Measurements from ENCODE around the gene MRC2. TPM values are rescaled to one million over a fixed set of nuclear protein-coding genes. Genes with fewer than 3 reads are reported as not detected.

Gene MRC2
- total and polyA plus RNA-seq, 2 of the 13 experiments (the other 11 are each of a cell fraction or from before 2014, with no cell fraction given) = not detected

DNA sequence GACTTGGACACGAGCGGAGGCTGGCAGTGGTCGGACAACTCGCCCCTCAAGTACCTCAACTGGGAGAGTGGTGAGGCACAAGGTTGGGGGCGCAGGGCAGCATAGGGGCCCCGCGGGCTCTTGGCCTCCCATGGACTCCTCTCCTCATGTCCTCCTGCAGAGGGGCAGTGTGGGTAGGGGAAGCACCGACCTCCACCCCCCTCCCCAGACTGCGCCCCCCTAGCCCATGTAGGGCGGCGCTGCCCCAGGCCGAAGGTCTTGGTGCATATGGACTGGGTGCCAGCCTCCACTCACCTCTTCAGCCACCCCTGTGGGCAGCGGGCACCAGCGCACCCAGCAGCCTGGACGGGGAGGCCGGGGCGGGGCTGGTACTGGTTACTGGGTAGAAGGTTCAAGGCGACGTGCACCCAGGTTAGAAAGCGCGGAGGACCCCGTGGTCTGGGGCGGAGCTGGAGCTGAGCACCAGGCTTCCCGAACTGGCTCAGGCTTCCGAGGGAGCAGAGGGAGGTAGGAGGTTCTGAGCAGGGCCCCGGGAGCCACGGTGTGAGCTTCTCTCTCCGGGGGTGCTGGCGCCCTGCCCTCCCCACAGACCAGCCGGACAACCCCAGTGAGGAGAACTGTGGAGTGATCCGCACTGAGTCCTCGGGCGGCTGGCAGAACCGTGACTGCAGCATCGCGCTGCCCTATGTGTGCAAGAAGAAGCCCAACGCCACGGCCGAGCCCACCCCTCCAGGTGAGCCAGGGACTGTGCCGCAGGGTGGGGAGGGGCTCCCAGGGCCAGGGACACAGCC lies 39.5 kb downstream of the MRC2 start:
- intact Hi-C loops (cut with micrococcal nuclease; ENCODE audit: unreplicated experiment) (no loop called here), in situ Hi-C loops (cut with HindIII; ENCODE audit: extremely low pct_ligation_motif_present, low pct_unique_long_range_greater_than_20kb) (no loop called here)
- ChIA-PET POLR2A (no interaction called here), CTCF (ENCODE audit: low intra/inter-chr PET ratio, low total read pairs) (no interaction called here)
- H4K20me1 ChIP-seq (ENCODE audit: insufficient read depth, low read length) = no peaks in the 10 kb centered on the region
- DNase-seq (ENCODE audit: low spot score) (no peak), FAIRE-seq (no peak), ATAC-seq (no peak; the same call in 2 of the 3 replicates)
- H3K27ac ChIP-seq (ENCODE audit: extremely low read length, insufficient read depth, low read length) = no peak overlapping the region
- no peaks in the 10 kb centered on the region for H3K79me2 ChIP-seq (ENCODE audit: insufficient read depth, low read length)
- H3K4me1 ChIP-seq (ENCODE audit: insufficient read depth, low read length) = peaks cover 5% of the 10 kb centered on the region; the same call in 1 of the 2 replicates
- TF ChIP-seq ARNT2 (CRISPR knock-in tag; IDR thresholded peaks at IDR 0.05; ENCODE audit: low read depth) (no peak), ZNF335 (CRISPR knock-in tag; IDR thresholded peaks at IDR 0.05) (no peak), ZNF577 (CRISPR knock-in tag; IDR thresholded peaks at IDR 0.05; ENCODE audit: borderline replicate concordance, low read depth) (no peak), HOXA5 (CRISPR knock-in tag; IDR thresholded peaks at IDR 0.05) (no peak), SMARCE1 (IDR thresholded peaks at IDR 0.05; ENCODE audit: borderline replicate concordance) (no peak), KLF9 (CRISPR knock-in tag; IDR thresholded peaks at IDR 0.05; ENCODE audit: low read depth) (no peak), MEF2D (CRISPR knock-in tag; IDR thresholded peaks at IDR 0.05) (no peak)
- TF ChIP-seq, protein P1, sequence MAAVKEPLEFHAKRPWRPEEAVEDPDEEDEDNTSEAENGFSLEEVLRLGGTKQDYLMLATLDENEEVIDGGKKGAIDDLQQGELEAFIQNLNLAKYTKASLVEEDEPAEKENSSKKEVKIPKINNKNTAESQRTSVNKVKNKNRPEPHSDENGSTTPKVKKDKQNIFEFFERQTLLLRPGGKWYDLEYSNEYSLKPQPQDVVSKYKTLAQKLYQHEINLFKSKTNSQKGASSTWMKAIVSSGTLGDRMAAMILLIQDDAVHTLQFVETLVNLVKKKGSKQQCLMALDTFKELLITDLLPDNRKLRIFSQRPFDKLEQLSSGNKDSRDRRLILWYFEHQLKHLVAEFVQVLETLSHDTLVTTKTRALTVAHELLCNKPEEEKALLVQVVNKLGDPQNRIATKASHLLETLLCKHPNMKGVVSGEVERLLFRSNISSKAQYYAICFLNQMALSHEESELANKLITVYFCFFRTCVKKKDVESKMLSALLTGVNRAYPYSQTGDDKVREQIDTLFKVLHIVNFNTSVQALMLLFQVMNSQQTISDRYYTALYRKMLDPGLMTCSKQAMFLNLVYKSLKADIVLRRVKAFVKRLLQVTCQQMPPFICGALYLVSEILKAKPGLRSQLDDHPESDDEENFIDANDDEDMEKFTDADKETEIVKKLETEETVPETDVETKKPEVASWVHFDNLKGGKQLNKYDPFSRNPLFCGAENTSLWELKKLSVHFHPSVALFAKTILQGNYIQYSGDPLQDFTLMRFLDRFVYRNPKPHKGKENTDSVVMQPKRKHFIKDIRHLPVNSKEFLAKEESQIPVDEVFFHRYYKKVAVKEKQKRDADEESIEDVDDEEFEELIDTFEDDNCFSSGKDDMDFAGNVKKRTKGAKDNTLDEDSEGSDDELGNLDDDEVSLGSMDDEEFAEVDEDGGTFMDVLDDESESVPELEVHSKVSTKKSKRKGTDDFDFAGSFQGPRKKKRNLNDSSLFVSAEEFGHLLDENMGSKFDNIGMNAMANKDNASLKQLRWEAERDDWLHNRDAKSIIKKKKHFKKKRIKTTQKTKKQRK (IDR thresholded peaks at IDR 0.05; ENCODE audit: low read length) = no peak
- TF ChIP-seq, protein P2, sequence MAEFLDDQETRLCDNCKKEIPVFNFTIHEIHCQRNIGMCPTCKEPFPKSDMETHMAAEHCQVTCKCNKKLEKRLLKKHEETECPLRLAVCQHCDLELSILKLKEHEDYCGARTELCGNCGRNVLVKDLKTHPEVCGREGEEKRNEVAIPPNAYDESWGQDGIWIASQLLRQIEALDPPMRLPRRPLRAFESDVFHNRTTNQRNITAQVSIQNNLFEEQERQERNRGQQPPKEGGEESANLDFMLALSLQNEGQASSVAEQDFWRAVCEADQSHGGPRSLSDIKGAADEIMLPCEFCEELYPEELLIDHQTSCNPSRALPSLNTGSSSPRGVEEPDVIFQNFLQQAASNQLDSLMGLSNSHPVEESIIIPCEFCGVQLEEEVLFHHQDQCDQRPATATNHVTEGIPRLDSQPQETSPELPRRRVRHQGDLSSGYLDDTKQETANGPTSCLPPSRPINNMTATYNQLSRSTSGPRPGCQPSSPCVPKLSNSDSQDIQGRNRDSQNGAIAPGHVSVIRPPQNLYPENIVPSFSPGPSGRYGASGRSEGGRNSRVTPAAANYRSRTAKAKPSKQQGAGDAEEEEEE (CRISPR knock-in tag; IDR thresholded peaks at IDR 0.05; ENCODE audit: borderline replicate concordance) = no peak
- TF ChIP-seq, protein P3, sequence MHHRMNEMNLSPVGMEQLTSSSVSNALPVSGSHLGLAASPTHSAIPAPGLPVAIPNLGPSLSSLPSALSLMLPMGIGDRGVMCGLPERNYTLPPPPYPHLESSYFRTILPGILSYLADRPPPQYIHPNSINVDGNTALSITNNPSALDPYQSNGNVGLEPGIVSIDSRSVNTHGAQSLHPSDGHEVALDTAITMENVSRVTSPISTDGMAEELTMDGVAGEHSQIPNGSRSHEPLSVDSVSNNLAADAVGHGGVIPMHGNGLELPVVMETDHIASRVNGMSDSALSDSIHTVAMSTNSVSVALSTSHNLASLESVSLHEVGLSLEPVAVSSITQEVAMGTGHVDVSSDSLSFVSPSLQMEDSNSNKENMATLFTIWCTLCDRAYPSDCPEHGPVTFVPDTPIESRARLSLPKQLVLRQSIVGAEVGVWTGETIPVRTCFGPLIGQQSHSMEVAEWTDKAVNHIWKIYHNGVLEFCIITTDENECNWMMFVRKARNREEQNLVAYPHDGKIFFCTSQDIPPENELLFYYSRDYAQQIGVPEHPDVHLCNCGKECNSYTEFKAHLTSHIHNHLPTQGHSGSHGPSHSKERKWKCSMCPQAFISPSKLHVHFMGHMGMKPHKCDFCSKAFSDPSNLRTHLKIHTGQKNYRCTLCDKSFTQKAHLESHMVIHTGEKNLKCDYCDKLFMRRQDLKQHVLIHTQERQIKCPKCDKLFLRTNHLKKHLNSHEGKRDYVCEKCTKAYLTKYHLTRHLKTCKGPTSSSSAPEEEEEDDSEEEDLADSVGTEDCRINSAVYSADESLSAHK (CRISPR knock-in tag; IDR thresholded peaks at IDR 0.05; ENCODE audit: borderline replicate concordance) = no peak
- TF ChIP-seq, protein P4, sequence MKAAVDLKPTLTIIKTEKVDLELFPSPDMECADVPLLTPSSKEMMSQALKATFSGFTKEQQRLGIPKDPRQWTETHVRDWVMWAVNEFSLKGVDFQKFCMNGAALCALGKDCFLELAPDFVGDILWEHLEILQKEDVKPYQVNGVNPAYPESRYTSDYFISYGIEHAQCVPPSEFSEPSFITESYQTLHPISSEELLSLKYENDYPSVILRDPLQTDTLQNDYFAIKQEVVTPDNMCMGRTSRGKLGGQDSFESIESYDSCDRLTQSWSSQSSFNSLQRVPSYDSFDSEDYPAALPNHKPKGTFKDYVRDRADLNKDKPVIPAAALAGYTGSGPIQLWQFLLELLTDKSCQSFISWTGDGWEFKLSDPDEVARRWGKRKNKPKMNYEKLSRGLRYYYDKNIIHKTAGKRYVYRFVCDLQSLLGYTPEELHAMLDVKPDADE (CRISPR knock-in tag; IDR thresholded peaks at IDR 0.05) = no peak
- TF ChIP-seq, protein P5, sequence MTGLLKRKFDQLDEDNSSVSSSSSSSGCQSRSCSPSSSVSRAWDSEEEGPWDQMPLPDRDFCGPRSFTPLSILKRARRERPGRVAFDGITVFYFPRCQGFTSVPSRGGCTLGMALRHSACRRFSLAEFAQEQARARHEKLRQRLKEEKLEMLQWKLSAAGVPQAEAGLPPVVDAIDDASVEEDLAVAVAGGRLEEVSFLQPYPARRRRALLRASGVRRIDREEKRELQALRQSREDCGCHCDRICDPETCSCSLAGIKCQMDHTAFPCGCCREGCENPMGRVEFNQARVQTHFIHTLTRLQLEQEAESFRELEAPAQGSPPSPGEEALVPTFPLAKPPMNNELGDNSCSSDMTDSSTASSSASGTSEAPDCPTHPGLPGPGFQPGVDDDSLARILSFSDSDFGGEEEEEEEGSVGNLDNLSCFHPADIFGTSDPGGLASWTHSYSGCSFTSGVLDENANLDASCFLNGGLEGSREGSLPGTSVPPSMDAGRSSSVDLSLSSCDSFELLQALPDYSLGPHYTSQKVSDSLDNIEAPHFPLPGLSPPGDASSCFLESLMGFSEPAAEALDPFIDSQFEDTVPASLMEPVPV (CRISPR knock-in tag; IDR thresholded peaks at IDR 0.05) = no peak
- H2AFZ ChIP-seq (ENCODE audit: low read length) = no peak overlapping the region
- peaks cover 7 to 16% of the 10 kb centered on the region in 2 experiments; a peak in 3 of 5 replicates for H3K27me3 ChIP-seq (ENCODE audit: control insufficient read depth in 1 of 2, insufficient read depth in 2 of 2, low read length in 2 of 2)
- BruUV-seq (replicated peaks) = no TSS peak
- H3K9ac ChIP-seq (ENCODE audit: insufficient read depth, low read depth, low read length) = no peak overlapping the region
- H3K36me3 ChIP-seq (replicated peaks in 1 of 2; ENCODE audit: control insufficient read depth in 1 of 2, insufficient read depth in 2 of 2, low read length in 2 of 2) = no peaks in the 10 kb centered on the region
- no peak overlapping the region for H3K4me3 ChIP-seq (replicated peaks in 1 of 3; ENCODE audit: insufficient read depth in 1 of 3, low read depth in 2 of 3, low read length in 3 of 3)
- H3K4me2 ChIP-seq (ENCODE audit: low read depth, low read length) = no peak overlapping the region
- no peaks in the 10 kb centered on the region for H3K9me3 ChIP-seq (ENCODE audit: low read length)
- WGBS (ENCODE audit: low lambda C conversion rate) = 35% methylated on average over 17 of the region's 40 CpGs

Data from HepG2 (cell line).